GM23338 (cell line): ENCODE results near the gene CCNF. TPM values are rescaled to one million over a fixed set of nuclear protein-coding genes. Genes with fewer than 3 reads are reported as not detected.
A peak's percentile ranks its signal among the peaks of the same experiment; 100 is the strongest.

Source experiments
- ATAC-seq: fragments of 200-7000 bp; cut with Tn5 transposase; 3 replicates; pipeline ENCODE4 v1.9.1; 2020
- DNase-seq: peaks from one replicate; pipeline ENCODE4 v3.0.0-alpha.2; 2015; ENCODE audit warnings: low spot score
- H2AFZ ChIP-seq: fragments of 200-600 bp; sonication (generic); 2 replicates; pipeline ENCODE4 v1.8.0; 2016; ENCODE audit warnings: antibody characterized with exemption, mild to moderate bottlenecking, moderate library complexity
- H3F3A ChIP-seq: fragments of 200-600 bp; sonication (generic); replicated peaks from 2 replicates; pipeline ENCODE4 v1.8.0; 2017; ENCODE audit warnings: antibody characterized with exemption, mixed run types, low read depth
- H3K27ac ChIP-seq: fragments of 200-600 bp; sonication (generic); 2 replicates; pipeline ENCODE4 v1.6.1; 2016; ENCODE audit warnings: low read depth
- H3K27me3 ChIP-seq: fragments of 200-600 bp; sonication (generic); 2 replicates; pipeline ENCODE4 v1.8.0; 2016; ENCODE audit warnings: mild to moderate bottlenecking, mixed run types, moderate library complexity; ENCODE audit not compliant: insufficient read depth
- H3K36me3 ChIP-seq: fragments of 200-600 bp; sonication (generic); 2 replicates; pipeline ENCODE4 v1.8.0; 2016; ENCODE audit warnings: mild to moderate bottlenecking; ENCODE audit not compliant: insufficient read depth
- H3K4me1 ChIP-seq: fragments of 200-600 bp; sonication (generic); 2 replicates; pipeline ENCODE4 v1.8.0; 2016; ENCODE audit warnings: mild to moderate bottlenecking, moderate library complexity; ENCODE audit not compliant: insufficient read depth
- H3K4me2 ChIP-seq: fragments of 200-600 bp; sonication (generic); 2 replicates; pipeline ENCODE4 v1.7.1; 2017; ENCODE audit warnings: mixed run types
- H3K4me3 ChIP-seq: fragments of 200-600 bp; sonication (generic); 2 replicates; pipeline ENCODE4 v1.6.1; 2016; ENCODE audit warnings: mixed run types
- H3K79me2 ChIP-seq: fragments of 200-600 bp; sonication (generic); replicated peaks from 2 replicates; pipeline ENCODE4 v1.8.0; 2017; ENCODE audit warnings: mild to moderate bottlenecking; ENCODE audit not compliant: insufficient read depth
- H3K9me2 ChIP-seq: fragments of 200-600 bp; sonication (generic); 2 replicates; pipeline ENCODE4 v1.8.0; 2017; ENCODE audit not compliant: insufficient read depth
- H4K20me1 ChIP-seq: fragments of 200-600 bp; sonication (generic); replicated peaks from 2 replicates; pipeline ENCODE4 v1.8.0; 2017; ENCODE audit warnings: mild to moderate bottlenecking; ENCODE audit not compliant: insufficient read depth
- H3K27ac Mint-ChIP-seq: 2 replicates; pipeline ENCODE4 v1.8.0; 2020; ENCODE audit warnings: inconsistent platforms, mild to moderate bottlenecking, moderate library complexity, mixed read lengths
- H3K27me3 Mint-ChIP-seq: 3 replicates; pipeline ENCODE4 v1.8.0; 2022; ENCODE audit warnings: low read depth, mild to moderate bottlenecking, moderate library complexity, mixed read lengths, inconsistent platforms; ENCODE audit not compliant: insufficient read depth, poor library complexity
- H3K36me3 Mint-ChIP-seq: 3 replicates; pipeline ENCODE4 v1.8.0; 2021; ENCODE audit warnings: low read depth, mild to moderate bottlenecking, inconsistent platforms, moderate library complexity, mixed read lengths
- H3K4me1 Mint-ChIP-seq: 3 replicates; pipeline ENCODE4 v1.8.0; 2020; ENCODE audit warnings: mild to moderate bottlenecking, inconsistent platforms, mixed read lengths
- H3K4me3 Mint-ChIP-seq: 3 replicates; pipeline ENCODE4 v1.8.0; 2021; ENCODE audit warnings: moderate library complexity, mild to moderate bottlenecking, inconsistent platforms, mixed read lengths
- H3K9me3 Mint-ChIP-seq: 3 replicates; pipeline ENCODE4 v1.8.0; 2020; ENCODE audit warnings: moderate library complexity, mild to moderate bottlenecking, inconsistent platforms, mixed read lengths
- CTCF ChIP-seq, 2 experiments: fragments of 200-600 bp in 1 of 2; sonication (generic) in 1 of 2; conservative IDR thresholded peaks; 2 replicates each; pipeline versions ENCODE4 v1.5.1 to v1.6.1; 2016 to 2017; ENCODE audit warnings: antibody characterized with exemption in 2 of 2, low read depth in 2 of 2, mild to moderate bottlenecking in 2 of 2, moderate library complexity in 1 of 2
- EZH2 ChIP-seq: fragments of 200-600 bp; sonication (generic); IDR thresholded peaks from one replicate; pipeline ENCODE4 v1.8.0; 2017; ENCODE audit warnings: antibody characterized with exemption, mild to moderate bottlenecking, low read depth; ENCODE audit not compliant: unreplicated experiment
- EZH2phosphoT487 ChIP-seq: fragments of 200-600 bp; sonication (generic); IDR thresholded peaks from one replicate; pipeline ENCODE4 v1.8.1; 2018; ENCODE audit warnings: antibody characterized with exemption; ENCODE audit not compliant: unreplicated experiment
- NANOG ChIP-seq: IDR thresholded peaks from 2 replicates; pipeline ENCODE4 v1.6.1; 2016; ENCODE audit warnings: antibody characterized with exemption, borderline replicate concordance
- POLR2AphosphoS5 ChIP-seq: IDR thresholded peaks from 2 replicates; pipeline ENCODE4 v1.6.1; 2016; ENCODE audit warnings: antibody characterized with exemption, low read depth
- REST ChIP-seq: IDR thresholded peaks from one replicate; pipeline ENCODE4 v1.6.1; 2018; ENCODE audit warnings: antibody characterized with exemption; ENCODE audit not compliant: unreplicated experiment
- ZNF462 ChIP-seq: fragments of 250-450 bp; sonication (Bioruptor Pico); IDR thresholded peaks from 2 replicates; pipeline ENCODE4 v1.5.0; 2020; ENCODE audit warnings: mild to moderate bottlenecking, moderate library complexity
- polyA plus RNA-seq: library from polyadenylated mRNA; unstranded; fragments of >200 nt; fragmentation: Nextera tagmentation; extraction: Ambion mirVana; gene quantifications from 2 replicates; pipeline ENCODE4 v1.2.1, GENCODE V29; 2016
- total RNA-seq: library from RNA; depleted of rRNA; stranded (reverse); fragments of >200 nt; shearing (Covaris generic); gene quantifications from 2 replicates; pipeline ENCODE4 v1.2.3, GENCODE V29; 2014

CCNF gene
- total and polyA plus RNA-seq, 2 experiments from 2014 or later = 21.2 to 54.2 TPM

- Mint-ChIP-seq H3K4me3 (peak within 1 kb of the TSS; percentile 75), H3K27ac (no peak within 1 kb of the TSS), H3K27me3 (peaks cover 40% of the 10 kb centered on the region), H3K36me3 (no peaks in the 10 kb centered on the region; the same call in 2 of the 3 replicates), H3K9me3 (no peaks in the 10 kb centered on the region), H3K4me1 (peaks cover 15% of the 10 kb centered on the region)
- Histone ChIP-seq H3K36me3 (no peaks in the 10 kb centered on the region), H3K9me2 (no peaks in the 10 kb centered on the region), H3K27me3 (peaks cover 59% of the 10 kb centered on the region), H3K27ac (no peak within 1 kb of the TSS), H3F3A (peaks cover 16% of the 10 kb centered on the region), H3K4me3 (peak within 1 kb of the TSS; percentile 78), H2AFZ (peak within 1 kb of the TSS; percentile 59; the same call in 1 of the 2 replicates), H3K4me1 (peaks cover 13% of the 10 kb centered on the region), H3K4me2 (peak within 1 kb of the TSS; percentile 91), H3K79me2 (peaks cover 14% of the 10 kb centered on the region), H4K20me1 (peaks cover 30% of the 10 kb centered on the region)
- DNase-seq = peak; percentile 86
- TF ChIP-seq EZH2phosphoT487 (no peak), POLR2AphosphoS5 (peak; percentile 55; the same call in 1 of the 2 replicates), CTCF (conservative IDR thresholded peaks at IDR 0.05; ENCODE audit: low read depth in 2 of 2) (no peak), EZH2 (no peak), REST (no peak)
- ATAC-seq = peak; percentile 50
These were observed 45.7 kb downstream of the CCNF start, which contains the start of gene TBC1D24 for GRCh38 chr16:2474877-2475412. Gene TBC1D24 (plus strand): TSS chr16:2475127. CDS start chr16:2496149, 21,022 bp downstream.

DNA sequence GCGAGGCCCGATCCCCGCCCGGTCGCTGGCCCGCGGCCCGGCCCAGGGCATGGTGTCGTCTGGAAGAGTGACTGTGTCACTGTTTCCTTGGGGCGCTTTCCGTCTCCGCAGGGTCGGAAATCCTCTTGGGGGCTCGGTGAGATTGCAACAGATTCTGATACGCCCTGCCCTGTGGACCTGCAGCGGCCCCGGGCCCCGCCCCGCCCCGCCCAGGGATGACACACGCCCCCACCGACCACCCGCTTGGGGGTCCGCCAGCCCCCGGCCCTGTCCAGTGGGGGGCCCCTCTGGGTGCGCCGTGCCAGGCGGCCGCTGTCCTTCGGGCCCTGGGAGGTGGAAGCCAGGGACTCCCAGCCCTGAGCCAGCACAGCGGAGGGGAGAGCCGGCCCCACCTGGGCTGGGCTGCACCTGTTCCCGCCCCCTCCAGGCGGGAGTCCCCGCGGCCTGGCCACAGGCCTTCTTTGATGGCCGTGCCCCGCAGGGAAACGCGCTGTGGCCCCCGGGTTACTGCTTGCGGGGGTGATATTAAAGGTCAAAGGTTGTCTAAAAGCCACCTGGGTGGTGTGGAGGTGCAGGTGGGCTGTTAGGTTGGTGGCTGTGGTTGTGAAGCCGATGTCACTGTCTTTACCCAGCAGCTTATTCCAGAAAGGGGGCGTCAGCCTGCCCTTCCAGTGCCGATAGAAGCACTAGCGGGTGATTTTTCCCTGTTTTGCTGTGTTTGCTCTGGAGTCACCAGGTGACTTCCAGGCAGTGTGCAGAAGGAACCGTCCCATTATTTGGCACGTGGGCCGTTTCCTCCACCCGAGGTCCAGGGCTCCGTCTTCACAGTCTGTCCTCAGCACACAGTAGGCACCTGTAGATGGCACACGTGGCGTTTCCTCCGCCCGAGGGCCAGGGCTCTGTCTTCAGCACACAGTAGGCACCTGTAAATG lies 46.4 kb downstream of the CCNF start:
- ATAC-seq = peak; percentile 37
- Histone ChIP-seq H3K79me2 (peaks cover 14% of the 10 kb centered on the region), H3K4me3 (peak overlapping the region; percentile 72), H3K36me3 (no peaks in the 10 kb centered on the region), H3K4me1 (peaks cover 10% of the 10 kb centered on the region), H3F3A (peaks cover 16% of the 10 kb centered on the region), H3K27me3 (peaks cover 51% of the 10 kb centered on the region), H3K27ac (no peak overlapping the region), H3K9me2 (no peaks in the 10 kb centered on the region), H3K4me2 (peak overlapping the region; percentile 86), H4K20me1 (peaks cover 32% of the 10 kb centered on the region), H2AFZ (no peak overlapping the region)
- Mint-ChIP-seq H3K4me3 (peak overlapping the region; percentile 75), H3K9me3 (no peaks in the 10 kb centered on the region), H3K27ac (no peak overlapping the region), H3K36me3 (no peaks in the 10 kb centered on the region; the same call in 2 of the 3 replicates), H3K27me3 (peaks cover 33% of the 10 kb centered on the region), H3K4me1 (peaks cover 10% of the 10 kb centered on the region; the same call in 2 of the 3 replicates)
- peak; percentile 61 for DNase-seq
- TF ChIP-seq NANOG = no peak
- TF ChIP-seq ZNF462 (CRISPR knock-in tag) = no peak
